ENCODE data around the gene ZNF865.
"Not testable (repeated sequence)": the region's sequence is repeated elsewhere in the genome, so short reads cannot be mapped to it uniquely, and the experiment has no call there.

Gene ZNF865

DNA sequence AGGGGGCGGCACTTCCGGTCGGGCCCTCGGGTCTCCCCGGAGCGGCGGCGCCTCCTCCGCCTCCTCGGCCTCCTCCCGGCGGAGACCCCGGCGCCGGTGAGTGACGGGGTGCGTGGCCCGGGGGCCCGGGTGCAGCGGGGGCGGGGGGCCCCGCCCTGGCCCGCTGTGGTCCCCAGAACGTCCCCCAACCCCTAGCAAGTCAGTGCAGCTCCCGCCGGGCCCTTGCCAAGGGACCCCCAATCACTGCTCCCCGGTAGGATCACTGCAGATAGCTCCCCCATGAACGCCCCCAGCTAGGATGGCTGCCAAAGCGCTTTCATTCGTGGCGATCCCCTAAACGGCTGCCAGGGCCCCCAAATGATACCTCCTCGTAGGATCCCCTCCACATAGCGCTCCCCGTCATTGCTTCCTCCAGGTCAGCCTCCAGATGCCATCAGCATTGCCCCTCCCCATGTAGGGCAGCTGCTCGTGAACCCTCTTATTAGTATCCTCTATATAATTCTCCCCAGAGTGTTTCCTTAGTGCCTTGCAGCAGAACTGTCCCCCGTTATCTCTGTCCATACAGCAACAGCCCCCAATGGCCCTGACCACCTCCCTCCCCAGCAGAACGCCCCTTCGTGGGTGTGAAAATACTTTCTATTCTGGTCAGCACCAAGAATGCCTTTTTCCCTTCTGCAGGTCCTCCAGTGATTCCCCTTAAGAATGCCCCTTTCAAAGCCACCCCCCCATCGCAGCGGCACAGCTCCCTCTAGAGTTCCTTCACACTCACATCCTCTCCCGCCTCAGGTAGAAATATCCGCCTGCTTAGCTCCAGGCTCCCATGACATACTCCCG lies at the start of gene ZNF865:
Gene ZNF865, plus strand, starts transcription at position 11 of the 834 bp plus-strand sequence. CDS start 7,972 bp downstream, outside the sequence.
- peak; percentile 59 for DNase-seq

DNA sequence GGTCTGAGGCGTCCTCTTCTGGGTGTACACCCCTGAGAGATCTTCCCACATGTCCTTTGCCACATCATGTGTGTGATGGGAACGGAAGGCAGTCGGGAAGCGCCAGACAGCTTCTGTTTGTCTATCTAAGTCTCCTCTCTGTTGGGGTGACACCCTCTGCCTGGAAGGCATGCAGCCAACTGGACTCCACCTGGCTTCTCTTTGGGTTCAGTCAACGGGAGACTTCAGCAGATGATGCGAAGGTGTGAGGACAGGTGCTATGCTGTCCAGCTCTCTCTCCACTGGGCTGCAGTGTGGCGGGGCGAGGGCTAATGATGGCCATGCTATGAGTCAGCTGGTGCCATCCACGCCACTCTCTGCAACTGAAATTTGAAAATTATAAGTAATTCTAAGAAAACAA lies 45.8 kb upstream of the ZNF865 start:
- no peak for DNase-seq

DNA sequence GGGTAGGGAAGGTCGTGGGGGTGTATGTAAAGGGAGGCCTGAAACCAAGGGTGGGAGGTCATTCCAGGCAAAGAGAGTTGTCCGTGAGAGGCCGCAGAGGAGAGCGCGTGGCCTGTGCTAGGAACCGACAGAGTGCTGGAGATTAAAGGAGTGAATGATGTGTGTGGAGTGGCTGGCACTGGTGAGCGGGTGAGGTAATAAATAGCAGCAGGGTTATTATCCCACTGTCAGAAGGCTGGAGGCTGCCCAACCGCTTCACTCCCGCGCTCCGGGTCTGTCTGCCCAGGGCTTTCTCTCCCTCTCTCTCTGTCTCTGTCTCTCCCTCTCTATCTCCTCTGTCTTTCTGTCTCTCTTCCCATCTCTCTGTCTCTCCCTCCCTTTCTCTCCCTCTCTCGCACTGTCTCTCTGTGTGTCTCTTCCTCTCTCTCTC lies 42.2 kb upstream of the ZNF865 start:
- DNase-seq = no peak

DNA sequence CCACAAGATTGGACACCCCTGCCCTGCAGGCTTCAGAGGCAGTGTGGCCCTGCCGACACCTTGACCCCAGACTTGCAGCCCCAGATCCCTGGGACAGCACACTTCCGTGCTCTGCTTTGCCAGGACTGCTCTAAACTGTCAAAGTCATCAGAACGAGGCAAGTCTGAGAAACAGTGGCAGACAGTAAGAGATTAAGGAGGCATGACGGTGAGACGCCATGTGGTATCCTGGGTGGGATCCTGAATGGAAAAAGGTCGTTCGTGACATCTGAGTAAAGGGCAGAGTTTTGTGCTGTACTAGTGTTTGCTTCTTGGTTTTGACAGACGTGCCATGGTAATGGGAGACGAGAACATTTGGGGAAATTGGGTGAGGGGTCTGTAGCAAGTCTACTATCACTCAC lies 38.6 kb upstream of the ZNF865 start:
- DNase-seq = no peak

DNA sequence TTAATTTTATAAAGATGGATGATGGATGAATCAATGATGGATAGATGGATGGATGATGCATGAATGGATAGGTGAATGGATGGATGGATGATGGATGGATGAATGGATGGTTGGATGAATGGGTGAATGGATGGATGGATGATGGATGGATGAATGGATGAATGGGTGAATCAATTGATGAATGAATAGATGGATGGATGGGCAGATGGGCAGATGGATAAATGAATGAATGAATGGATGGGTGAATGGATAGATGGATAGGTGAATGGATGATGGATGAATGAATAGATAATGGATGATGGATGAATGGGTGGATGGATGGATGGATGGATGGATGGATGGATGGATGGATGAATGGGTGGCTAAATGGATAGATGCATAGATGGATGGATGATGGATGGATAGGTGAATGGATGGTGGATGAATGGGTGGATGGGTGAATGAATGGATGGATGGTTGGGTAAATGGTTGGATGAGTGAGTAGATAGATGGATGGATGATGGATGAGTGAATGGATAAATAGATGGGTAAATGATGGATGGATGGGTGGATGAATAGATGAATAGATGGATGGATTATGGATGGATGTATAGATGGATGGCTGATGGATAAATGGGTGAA lies 37.6 kb upstream of the ZNF865 start:
- no peak for DNase-seq

DNA sequence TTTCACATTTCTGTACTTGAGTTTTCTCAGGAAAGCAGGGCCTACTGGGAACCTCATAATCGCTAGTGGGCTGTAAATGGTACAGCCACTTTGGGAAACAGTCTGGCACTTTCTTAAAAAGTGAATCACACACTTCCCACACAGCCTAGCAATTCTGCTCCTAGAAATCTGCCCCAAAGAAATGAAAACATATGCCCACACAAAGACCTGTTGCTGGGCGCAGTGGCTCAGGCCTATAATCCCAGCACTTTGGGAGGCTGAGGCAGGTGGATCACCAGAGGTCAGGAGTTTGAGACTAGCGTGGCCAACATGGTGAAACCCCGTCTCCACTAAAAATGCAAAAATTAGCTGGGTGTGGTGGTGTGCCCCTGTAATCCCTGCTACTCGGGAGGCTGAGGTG lies 36.0 kb upstream of the ZNF865 start:
- DNase-seq = not testable (repeated sequence)

DNA sequence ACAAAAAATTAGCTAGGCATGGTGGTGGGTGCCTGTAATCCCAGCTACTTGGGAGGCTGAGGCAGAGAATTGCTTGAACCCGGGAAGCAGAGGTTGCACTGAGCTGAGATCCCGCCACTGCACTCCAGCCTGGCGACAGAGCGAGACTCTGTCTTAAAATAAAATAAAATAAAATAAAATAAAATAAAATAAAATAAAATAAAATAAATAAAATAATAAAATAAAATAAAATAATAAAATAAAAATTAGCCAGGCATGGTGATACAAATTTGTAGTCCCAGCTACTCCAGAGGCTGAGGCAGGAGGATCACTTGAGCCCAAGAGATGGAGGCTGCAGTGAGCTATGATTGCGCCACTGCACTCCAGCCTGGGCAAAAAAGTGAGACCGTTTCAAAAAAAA lies 31.5 kb upstream of the ZNF865 start:
- DNase-seq = not testable (repeated sequence)

DNA sequence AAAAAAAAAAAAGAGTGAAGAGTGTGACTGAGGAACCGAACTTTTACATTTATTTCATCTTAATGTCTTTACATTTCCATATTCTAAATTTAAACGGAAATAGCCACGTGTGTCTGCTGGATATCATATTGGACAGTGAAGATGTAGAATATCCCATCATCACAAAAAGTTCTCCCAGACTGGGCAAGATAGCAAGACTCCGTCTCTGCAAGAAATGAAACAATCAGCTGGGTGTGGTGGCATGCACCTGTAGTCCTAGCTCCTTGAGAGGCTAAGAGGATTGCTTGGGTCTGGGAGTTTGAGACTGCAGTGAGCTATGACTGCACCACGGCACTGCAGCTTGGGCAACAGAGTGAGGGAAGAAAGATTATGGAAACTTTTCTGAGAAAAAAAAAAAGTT lies 28.7 kb upstream of the ZNF865 start:
- DNase-seq = no peak

DNA sequence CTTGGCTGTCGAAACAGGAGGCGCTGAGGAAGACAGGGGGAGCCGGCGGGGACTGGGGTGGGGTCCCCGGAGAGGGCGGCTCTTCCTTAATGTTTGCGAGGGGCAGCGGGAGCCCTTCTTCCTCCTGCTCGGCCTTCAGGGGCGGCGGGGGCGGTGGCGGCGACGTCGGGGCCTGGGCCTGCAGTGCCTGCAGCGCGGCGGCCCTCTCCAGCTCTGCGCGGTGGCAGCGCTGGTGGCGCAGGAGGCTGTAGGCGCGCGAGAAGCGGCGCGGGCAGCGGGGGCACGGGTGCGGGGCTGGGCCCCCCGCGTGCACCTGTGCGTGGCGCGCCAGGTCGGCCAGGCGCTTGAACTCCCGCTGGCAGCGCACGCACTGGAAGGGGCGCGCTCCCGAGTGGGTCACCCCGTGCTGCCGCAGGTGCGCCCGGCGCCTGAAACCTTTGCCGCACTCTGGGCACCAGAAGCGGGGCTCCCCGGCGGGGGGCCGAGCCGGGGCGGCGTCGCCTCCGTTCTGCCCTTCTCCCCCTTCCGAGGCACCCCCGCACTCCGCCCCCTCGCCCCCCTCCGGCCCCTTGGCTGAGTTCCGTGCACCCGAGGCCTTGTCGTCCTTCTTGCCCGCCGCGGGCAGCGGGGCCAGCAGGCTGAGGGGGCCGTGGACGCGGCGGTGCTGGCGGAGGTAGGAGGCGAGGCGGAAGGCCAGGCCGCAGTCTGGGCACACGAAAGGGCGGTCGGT lies 27.3 kb upstream of the ZNF865 start:
- no peak for DNase-seq

DNA sequence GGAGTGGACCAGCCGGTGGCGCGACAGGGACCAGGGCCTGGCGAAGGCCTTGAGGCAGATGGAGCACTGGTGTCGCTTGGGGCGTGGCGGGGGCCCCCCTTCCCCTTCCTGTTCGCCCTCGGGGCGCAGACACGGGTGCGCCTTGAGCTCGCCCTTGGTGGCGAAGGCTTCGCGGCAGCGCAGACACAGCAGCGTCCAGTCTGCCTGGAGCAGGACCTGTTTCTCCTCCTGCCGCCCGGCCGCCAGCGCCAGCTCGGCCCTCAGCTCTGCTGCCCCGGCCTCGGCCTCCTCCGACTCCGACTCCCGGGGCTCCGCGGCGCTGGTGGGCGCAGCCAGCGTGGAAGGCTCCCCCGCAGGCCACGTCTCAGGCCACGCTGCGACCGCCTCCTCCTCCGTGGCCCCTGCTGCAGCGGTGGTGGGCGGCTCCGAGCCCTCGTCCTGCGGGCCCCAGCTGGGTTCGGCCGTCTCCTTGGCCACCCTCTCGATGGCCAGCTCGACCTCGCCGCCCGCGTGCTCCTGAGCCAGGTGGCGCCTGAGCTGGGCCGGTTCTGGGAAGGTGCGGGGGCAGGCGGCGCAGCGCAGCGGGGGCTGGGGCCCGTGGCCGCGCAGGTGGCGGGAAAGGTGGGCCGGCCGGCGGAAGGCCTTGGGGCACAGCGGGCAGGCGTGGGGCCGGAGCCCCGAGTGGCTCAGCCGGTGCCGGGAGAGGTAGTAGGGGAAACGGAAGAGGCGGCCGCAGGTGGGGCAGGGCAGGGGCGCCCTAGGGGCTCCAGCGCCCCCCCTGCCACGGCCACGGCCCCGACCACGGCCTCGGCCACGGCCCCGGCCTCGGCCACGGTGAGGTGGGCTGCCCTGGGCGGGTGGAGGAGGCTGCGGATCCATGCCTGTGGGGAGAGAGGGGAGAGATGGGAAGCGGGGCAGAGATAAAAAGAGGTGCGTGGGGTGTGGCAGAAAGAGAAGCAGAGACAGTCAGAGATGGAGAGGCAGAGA lies 26.4 kb upstream of the ZNF865 start:
- DNase-seq = no peak

DNA sequence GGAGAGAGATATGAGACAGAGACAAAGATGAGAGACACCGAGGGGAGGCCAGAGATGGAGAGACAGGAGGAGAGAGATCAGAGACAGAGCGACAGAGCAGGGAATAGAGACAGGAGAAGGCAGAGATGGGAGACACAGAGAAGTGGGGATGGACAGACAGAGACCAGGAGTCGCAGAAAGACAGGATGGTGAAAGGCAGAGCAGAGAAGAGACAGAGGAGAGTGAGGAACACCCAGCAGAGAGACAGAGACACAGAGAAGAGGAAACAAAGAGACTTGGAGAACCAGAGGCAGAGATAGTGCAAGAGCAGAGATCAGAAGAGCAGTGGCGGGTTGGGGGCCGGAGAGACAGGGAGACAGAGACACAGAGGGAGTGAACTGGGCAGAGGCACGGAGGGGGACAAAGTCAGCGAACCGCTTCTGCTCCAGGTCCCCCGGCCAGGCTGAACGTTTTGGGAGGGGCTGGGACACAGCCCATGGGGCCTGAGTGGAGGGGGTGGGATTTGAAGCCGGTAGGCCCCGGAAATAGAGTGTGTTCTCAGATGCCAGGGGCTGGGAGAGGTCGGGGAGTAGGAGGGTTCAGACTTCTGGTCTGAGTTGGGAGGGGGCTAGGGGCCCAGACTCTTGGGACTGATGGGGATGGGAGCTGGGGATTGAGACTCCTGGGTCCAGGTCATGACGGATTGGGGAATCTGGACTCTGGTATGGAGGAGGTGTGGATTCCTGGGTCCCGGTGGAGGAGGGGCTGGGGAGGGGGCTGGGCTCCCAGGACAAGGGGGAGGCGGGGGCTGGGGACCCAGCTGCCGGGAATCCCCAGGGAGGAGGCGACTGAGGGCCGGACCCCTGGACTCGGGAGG lies 25.5 kb upstream of the ZNF865 start:
- DNase-seq = no peak

DNA sequence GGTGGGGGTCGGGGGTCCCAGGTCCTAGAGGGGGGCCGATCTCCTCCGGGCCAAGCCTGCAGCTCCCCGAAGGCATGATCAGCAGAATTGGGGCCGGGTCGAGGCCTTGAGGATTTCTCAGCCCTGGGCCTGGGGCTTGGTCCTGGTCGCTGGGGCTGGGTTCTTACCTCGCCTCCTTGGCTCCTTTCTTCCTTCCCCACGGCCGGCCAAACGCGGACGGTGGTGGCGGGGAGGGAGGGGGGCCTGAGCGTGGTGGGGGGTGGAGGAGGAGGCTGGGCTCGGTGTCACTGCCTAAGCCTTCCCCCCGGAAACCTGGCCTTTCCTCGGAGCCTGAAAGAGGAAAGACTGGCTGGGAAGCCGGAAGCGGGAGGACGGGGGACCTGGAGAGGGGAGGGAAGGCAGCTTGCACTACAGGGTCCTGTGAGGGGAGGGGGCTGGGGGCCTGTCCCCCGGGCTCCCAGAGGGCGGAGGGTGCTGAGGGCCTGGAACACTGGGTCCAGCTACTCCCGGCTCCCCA lies 24.8 kb upstream of the ZNF865 start, which contains the start of gene ZNF579:
Gene ZNF579, minus strand, starts transcription at position 221 of the 517 bp plus-strand sequence. CDS start 1,209 bp downstream, outside the sequence.
- peak; percentile 85 for DNase-seq

DNA sequence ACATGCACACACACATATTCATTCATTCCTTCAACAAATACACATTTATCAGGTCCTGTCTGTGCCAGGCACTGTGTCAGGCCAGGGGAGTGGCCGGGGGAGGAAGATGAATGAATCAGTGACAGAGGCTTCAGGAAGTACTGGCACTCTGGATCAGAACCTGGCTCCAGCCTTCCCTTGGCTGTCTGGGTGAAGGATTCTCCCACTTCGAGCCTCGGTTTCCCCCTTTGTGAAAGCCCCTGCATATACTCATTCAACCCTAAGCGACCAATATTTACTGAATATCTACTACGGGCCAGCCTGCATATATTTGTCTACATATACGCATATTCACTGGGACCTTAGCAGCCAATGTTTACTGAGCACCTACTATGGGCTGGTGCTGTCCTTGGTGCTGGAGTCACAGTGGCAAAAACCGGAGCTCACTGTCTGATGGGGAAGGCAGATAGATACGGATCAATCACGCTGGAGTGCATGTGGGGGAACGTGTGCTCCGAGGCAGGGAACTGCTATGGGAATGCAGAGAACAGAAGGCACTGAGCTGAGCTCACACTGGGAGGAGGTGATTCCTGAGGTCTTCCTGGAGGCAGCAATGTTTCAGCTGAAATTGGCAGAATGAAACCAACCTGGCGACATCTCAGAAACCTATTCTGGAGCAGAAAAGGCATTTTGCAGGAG lies 24.2 kb upstream of the ZNF865 start:
- DNase-seq = no peak

DNA sequence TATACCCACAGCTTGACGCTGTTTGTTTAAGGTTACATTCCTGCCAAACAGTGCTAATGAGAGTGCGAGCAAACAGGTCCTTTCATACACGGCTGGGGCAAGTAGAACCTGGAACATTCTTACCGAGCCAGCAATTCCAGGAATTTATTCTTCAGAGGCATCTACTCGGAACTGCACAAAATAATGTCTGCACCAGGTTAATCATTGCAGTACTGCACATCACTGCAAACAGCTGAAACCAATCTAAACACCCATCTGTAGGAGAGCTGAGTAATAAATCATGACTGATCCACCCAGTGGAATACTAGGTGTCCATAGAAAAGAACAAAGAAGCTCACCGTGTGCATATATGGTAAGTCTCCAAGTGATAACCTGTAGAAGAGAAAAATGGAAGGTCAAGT lies 23.6 kb upstream of the ZNF865 start:
- no peak for DNase-seq

DNA sequence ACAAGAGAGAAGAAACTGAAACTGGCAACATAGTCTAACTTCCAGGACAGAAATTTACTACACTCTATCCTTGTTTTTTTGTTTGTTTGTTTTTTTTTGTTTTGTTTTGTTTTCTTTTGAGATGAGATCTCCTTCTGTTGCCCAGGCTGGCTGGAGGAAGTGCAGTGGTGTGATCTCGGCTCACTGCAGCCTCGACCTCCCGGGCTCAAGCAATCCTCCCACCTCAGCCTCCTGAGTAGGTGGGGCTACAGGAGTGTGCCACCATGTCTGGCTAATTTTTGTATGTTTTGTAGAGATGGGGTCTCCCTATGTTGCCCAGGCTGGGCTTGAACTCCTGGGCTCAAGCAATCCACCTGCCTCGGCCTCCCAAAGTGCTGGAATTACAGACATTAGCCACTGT lies 23.2 kb upstream of the ZNF865 start:
- not testable (repeated sequence) for DNase-seq

DNA sequence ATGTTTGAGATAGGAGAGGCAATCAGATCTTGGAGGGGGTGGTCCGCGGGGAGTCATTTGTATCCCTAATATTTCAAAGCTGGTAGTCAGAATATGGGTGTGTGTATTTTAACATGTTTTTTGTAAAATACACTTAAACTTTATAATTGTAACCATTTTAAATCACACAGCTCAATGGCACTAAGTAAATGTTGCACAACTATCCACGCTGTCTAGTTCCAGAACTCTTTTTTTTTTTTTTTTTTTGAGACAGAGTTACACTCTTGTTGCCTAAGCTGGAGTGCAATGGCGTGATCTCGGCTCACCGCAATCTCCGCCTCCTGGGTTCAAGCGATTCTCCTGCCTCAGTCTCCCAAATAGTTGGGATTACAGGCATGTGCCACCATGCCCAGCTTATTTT lies 21.6 kb upstream of the ZNF865 start:
- DNase-seq = not testable (repeated sequence)

DNA sequence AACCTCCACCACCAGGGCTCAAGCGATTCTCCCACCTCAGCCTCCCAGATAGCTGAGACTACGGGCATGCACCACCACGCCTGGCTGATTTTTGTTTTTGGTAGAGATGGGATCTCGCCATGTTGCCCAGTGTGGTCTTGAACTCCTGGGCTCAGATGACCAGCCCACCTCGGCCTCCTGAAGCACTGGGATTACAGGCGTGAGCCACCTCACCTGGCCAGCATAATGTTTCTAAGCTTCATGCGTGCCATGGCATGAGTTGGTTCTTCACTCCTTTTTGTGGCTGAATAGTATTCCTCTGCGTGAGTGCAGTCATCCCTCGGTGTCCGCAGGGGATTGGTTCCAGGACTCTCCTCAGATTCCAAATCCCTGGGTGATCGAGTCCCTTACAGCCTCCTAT lies 20.6 kb upstream of the ZNF865 start:
- DNase-seq = no peak

DNA sequence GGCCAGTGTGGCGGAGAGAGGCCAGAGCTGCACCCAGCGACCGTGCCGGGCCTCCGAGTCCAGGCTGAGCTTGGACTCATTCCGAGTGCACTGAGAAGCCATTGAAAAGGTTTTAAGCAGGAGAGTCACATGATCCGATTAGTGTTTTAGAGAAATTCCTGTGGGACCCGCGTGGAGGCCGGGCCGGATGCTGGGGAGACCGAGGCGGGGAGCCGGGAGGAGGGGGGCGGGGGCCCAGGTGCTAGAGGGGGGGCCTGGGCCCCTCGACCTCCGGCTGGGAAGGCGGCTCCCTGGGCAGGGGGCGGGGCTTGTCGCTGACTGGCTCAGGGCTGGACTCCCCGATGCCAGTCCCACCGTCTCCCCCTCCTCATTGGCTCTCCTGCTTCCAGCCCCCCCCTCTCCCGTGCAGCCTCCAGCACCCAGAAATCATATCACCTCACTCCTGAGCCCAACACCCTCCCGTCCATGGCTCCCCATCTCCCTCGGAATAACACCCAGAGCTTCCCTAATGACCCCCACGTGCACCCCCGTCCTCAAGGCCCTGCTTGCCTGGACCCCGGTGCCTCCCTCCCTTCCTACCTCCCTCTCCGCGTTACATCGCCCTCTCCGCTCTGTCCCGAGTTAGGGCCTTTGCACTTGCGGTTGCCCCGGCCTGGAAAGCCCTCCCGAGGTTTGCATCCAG lies 19.6 kb upstream of the ZNF865 start:
- DNase-seq = peak; percentile 60

DNA sequence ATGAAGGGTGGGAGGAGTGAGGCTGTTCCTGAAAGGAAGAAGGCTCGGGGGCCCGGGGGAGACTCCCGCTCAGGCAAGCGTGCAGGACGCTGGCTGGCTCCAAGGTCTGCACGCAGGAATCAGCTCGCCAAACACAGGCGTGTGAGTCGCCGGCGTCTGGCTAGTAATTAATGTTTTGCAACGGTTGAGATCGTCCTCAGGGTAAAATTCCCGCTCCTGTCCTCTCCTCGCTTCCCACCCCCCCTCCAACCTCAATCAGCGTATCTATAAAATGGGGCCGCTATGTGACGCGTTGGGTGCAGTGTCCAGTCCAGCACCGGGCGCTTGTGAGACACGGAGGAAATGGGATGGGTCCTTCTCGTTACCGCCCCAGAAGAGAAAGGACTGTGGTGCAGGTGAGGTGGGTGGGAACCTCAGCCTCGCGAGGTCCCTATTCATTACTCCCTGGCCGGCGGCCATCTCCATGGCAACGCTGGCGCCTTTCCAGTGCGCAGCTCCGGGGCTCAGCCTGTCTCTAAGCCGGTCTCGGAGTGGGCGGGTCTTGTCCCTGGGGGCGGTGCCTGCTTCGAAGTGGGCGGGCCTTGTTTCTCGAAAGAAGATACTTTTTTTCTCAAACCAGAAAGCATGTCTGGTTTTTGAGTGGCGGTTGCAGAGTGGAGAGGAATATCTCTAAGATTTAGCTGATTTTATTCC lies 18.3 kb upstream of the ZNF865 start:
- peak; percentile 83 for DNase-seq

Measured in NCI-H510A (cell line).